ENCODE results near the gene RNU5B-1. TPM values are rescaled to one million over a fixed set of nuclear protein-coding genes. Genes with fewer than 3 reads are reported as not detected.
A peak's percentile ranks its signal among the peaks of the same experiment; 100 is the strongest.

Gene RNU5B-1
- total RNA-seq, 1 donor from 2014 or later: not detected

DNA sequence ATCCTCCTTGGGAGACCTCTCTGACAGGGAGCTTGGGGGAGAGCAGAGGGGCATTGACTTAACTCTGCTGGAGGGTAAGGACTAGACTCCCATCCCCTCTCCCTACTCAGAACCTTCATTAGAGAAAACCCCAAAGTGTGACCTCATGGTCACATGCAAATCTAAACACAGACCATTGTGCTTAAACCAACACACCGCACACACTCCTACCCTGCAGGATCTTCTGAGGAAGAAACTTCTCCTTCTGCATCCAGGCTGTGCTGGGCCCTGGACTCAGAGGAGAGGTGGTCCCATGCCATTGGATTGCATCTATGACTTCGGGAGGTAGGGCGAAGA lies 17.0 kb upstream of the RNU5B-1 start:
- DNase-seq (ENCODE audit: low read depth in 2 of 2): no peak

DNA sequence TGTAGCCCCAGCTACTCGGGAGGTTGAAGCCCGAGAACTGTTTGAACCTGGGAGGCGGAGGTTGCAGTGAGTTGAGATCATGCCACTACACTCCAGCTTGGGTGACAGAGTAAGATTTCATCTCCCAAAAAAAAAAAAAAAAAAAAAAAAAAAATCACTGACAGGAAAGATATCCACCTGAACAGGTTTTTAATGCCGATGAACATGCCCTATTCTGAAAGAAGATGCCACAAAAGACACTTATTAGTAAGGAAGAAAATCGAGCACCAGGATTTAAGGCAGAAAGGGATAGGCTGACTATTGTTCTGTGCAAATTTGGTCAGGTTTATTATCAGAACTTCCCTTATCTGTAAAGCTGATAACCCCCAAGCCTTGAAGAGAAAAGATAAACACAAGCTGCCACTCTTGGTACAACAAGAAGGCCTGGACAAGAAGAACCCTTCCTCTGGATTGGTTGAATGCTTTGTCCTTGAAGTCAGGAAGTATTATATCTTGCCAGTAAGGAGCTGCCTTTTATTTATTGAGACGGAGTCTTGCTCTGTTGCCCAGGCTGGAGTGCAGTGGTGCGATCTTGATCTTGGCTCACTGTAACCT lies 15.1 kb upstream of the RNU5B-1 start:
- DNase-seq (ENCODE audit: low read depth in 2 of 2): no peak

DNA sequence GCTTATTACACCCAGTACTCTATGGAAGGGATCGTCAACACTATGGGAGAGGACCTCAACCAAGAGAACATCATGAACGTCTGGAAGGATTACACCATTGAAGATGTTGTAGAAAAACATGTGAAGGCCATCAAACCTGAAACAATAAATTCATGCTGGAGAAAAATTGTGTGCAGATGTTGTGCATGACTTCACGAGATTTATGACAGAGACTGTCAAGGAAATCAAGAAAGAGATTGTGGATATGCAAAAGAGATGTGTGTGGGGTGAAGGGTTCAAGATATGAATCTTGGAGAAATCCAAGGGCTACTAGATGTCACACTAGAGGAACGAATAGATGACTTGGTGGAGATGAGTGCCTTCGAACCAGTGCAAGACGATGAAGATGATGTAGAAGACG lies 14.2 kb upstream of the RNU5B-1 start:
- DNase-seq (ENCODE audit: low read depth in 2 of 2): no peak

DNA sequence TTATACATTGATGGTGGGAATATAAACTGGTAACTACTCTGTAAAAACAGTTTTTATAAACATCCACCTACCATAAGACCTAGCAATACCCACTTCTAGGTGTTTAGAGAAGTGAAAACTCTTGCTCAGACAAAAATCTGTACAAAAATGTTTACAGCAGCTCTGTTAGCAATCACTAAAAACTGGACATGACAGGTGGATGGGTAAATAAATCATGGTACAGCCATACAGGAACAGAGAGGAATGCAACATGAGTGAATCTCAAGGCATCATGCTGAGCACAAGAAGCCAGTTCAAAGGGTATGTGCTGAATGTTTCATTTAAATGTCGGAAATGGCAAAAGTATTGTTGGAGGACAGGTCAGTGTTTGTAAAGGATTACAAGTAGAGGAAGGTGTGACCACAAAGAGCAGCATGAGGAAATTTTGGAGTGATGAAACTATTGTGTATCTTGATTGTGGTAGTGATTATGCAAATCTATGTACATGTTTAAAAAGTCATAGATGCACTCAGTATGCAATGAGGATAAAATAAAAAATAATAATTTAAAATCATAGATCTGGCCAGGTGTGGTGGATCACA lies 11.4 kb upstream of the RNU5B-1 start:
- DNase-seq (ENCODE audit: low read depth in 2 of 2): no peak

DNA sequence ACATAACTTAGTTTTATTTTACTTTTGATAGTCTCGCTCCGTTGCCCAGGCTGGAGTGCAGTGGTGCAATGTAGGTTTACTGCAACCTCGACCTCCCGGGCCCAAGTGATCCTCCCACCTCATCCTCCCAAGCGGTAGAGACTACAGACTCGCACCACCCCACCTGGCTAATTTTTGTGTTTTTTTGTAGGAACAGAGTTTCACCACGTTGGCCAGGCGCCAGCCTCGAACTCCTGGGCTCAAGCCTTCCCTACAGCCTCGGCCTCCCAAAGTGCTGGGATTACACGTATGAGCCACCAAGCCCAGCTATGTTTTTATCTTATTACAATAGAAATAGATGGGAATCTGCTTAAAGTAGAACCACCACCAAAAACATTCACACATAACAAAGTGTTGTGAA lies 5.7 kb upstream of the RNU5B-1 start:
- no peak for DNase-seq (ENCODE audit: low read depth in 2 of 2)

- no peak for DNase-seq (ENCODE audit: low read depth in 2 of 2)
Measured at GRCh38 chr15:65300924-65301441, 3.5 kb upstream of the RNU5B-1 start.

- DNase-seq (ENCODE audit: low read depth in 2 of 2): no peak
Measured at GRCh38 chr15:65302061-65302460, 2.4 kb upstream of the RNU5B-1 start.

GRCh38 chr15:65303687-65304380 lies 643 bp upstream of the RNU5B-1 start:
- peak in 1 of 2 donors; percentile 36 for DNase-seq (ENCODE audit: low read depth in 2 of 2)

- no peak for DNase-seq (ENCODE audit: low read depth in 2 of 2)
Measured at GRCh38 chr15:65305150-65305758, 777 bp downstream of the RNU5B-1 start.

- DNase-seq (ENCODE audit: low read depth in 2 of 2): no peak
Measured at GRCh38 chr15:65305776-65306175, 1.3 kb downstream of the RNU5B-1 start.

- no peak for DNase-seq (ENCODE audit: low read depth in 2 of 2)
Measured at GRCh38 chr15:65306551-65306950, 2.1 kb downstream of the RNU5B-1 start.

- DNase-seq (ENCODE audit: low read depth in 2 of 2): no peak
Measured at GRCh38 chr15:65307978-65308377, 3.5 kb downstream of the RNU5B-1 start.

DNA sequence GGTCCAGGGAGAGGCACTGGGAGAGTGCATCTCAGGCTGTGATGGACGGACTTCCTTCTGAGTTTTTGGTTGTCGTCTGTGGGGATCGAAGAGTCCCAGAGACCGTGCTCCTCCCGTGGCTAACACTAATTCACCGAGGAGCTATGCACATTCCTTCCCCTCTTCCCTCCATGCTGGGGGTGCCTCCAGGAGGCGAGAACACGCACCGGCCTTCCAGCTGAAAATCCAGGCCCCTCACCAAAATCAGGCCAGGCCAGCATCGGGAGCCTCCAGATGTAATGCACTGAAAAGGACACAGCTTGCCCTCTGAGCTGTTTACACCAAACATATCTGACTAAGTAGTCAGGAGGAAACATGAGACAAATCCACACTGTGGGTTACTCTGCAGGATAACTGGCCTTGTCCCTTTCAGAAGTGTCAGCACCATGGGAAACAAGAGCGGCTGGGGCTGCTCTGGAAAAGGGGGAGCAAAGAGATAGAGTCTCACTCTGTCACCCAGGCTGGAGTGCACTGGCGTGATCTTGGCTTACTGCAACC lies 5.5 kb downstream of the RNU5B-1 start:
- DNase-seq (ENCODE audit: low read depth in 2 of 2): no peak

- no peak for DNase-seq (ENCODE audit: low read depth in 2 of 2)
Measured at GRCh38 chr15:65310431-65311137, 6.1 kb downstream of the RNU5B-1 start.

DNA sequence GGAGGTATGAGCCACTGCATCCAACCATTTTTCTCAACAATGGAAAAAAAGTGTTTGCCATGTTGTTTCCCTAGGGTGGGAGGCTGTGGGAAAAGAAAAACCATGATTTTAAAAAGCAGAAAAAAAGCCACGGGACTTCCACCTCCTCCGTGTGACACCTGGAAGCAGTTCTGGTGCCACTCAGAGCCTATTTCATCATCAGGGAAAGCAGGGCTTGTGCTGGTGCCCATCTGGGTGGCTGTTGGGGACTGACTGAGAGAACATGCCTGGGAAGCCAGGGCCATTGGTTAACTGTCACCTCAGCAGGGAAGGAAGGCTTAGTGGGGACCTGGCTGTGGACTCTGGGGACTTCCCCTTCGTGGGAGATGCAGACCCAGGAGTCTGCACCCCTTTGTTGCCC lies 7.3 kb downstream of the RNU5B-1 start:
- no peak for DNase-seq (ENCODE audit: low read depth in 2 of 2)

GRCh38 chr15:65312400-65312916 lies 8.0 kb downstream of the RNU5B-1 start:
- DNase-seq (ENCODE audit: low read depth in 2 of 2): no peak

DNA sequence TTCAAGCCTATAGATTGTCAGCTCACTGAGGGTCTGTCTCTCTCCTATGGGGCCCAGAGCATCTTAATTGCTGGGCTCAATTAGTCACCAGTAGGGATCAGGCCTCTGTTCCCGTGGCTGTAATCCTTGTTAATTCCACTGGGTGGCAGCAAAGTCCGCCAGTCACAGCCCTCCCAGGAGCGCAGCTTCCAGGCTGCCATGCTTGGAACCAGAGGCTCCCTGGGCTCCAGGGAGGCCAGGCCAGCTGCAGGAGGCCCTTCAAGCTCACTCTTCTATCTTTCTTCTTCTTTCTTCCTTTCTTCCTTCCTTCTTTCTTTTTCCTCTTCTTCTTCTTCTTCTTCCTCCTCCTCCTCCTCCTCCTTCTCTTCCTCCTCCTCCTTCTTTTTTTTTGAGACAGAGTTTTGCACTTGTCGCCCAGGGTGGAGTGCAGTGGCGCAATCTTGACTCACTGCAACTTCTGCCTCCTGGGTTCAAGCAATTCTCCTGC lies 14.4 kb downstream of the RNU5B-1 start:
- DNase-seq (ENCODE audit: low read depth in 2 of 2): peak; percentile 62 to 73

DNA sequence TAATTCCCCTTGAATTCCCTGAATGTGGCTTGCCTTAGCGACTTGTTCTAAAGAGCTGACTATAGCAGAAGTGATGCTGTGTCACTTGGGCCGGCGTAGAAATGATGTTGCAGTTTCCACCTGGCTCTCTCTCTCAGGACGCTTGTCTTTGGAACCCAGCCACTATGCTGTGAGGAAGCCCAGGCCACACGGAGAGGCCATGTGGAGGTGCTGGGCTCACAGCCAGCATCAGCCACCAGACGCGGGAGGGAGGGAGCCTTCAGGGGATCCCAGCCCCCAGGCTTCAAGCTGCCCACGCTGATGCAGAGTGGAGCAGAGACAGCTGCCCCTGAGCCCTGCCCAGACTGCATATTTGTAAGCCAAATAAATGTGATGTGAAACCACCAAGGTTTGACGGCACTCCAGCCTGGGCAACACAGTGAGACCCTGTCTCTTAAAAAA lies 18.6 kb downstream of the RNU5B-1 start:
- DNase-seq (ENCODE audit: low read depth in 2 of 2): peak; percentile 30 to 77

DNA sequence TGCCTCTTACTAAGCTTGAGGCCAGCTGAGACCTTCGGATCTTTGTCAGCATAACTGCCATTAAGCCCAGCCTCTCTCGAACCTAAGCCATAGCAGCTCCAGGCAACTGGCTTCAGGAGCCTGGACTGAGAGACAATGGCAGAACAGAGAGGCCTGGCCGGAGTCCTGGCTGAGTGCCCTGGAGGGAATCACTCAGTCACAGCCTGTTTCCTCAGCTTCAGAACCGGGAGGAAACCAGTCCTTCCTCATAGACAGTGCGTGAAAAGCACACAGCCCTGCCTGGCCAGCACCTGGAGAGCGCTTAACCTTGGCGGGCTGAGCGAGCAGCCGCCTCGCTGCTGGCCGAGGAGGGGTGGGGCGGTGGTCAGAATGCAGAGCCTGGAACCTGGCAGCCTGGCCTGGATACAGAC lies 21.6 kb downstream of the RNU5B-1 start:
- peak; percentile 68 to 94 for DNase-seq (ENCODE audit: low read depth in 2 of 2)

- DNase-seq (ENCODE audit: low read depth in 2 of 2): no peak
Measured at GRCh38 chr15:65326818-65327217, 22.3 kb downstream of the RNU5B-1 start.

Data from dermis microvascular lymphatic vessel endothelial cell (primary cell).